ACC112 (cell line): ENCODE measurements around the gene RFXANK.
"Not testable (repeated sequence)": the region's sequence is repeated elsewhere in the genome, so short reads cannot be mapped to it uniquely, and the experiment has no call there.

Source experiments
- H2AFZ ChIP-seq: fragments of 200-600 bp; sonication (generic); one replicate; pipeline ENCODE4 v1.6.0; 2017; ENCODE audit warnings: antibody characterized with exemption, low read length; ENCODE audit not compliant: unreplicated experiment
- H3K27ac ChIP-seq: fragments of 200-600 bp; sonication (generic); 2 replicates; pipeline ENCODE4 v1.5.1; 2014; ENCODE audit warnings: low read depth, mild to moderate bottlenecking, antibody characterized with exemption, low read length, moderate library complexity
- H3K27me3 ChIP-seq: fragments of 200-600 bp; sonication (generic); 2 replicates; pipeline ENCODE4 v1.6.1; 2014; ENCODE audit warnings: mild to moderate bottlenecking, antibody characterized with exemption, low read length, moderate library complexity, mixed read lengths; ENCODE audit not compliant: insufficient read depth
- H3K36me3 ChIP-seq: fragments of 200-600 bp; sonication (generic); 2 replicates; pipeline ENCODE4 v1.6.1; 2016; ENCODE audit warnings: mild to moderate bottlenecking, antibody characterized with exemption, low read length, moderate library complexity, mixed read lengths; ENCODE audit not compliant: insufficient read depth
- H3K4me1 ChIP-seq: fragments of 200-600 bp; sonication (generic); one replicate; pipeline ENCODE4 v1.6.1; 2016; ENCODE audit warnings: low read length, mixed read lengths; ENCODE audit not compliant: insufficient read depth, unreplicated experiment, control insufficient read depth
- H3K4me3 ChIP-seq: fragments of 200-600 bp; sonication (generic); 2 replicates; pipeline ENCODE4 v1.5.1; 2014; ENCODE audit warnings: mild to moderate bottlenecking, low read depth, low read length
- H3K79me2 ChIP-seq: fragments of 200-600 bp; sonication (generic); one replicate; pipeline ENCODE4 v1.6.0; 2016; ENCODE audit warnings: low read length; ENCODE audit not compliant: control insufficient read depth, unreplicated experiment, insufficient read depth

RFXANK gene

GRCh38 chr19:19221000-19221399 lies 28.9 kb downstream of the RFXANK start:
- not testable (repeated sequence) for H3K4me3 ChIP-seq, H3K36me3 ChIP-seq, H3K27me3 ChIP-seq, H3K4me1 ChIP-seq, H2AFZ ChIP-seq, H3K79me2 ChIP-seq, H3K27ac ChIP-seq

- H3K79me2 ChIP-seq = no peaks in the 10 kb centered on the region
- H3K36me3 ChIP-seq = no peaks in the 10 kb centered on the region
- H3K27me3 ChIP-seq = peaks cover 8% of the 10 kb centered on the region
- H3K4me1 ChIP-seq = no peaks in the 10 kb centered on the region
- no peak overlapping the region for H2AFZ ChIP-seq
- H3K4me3 ChIP-seq = no peak overlapping the region
- no peak overlapping the region for H3K27ac ChIP-seq
Measured at GRCh38 chr19:19223060-19223459, 31.0 kb downstream of the RFXANK start.

GRCh38 chr19:19223636-19224035 lies 31.6 kb downstream of the RFXANK start:
- H3K27me3 ChIP-seq = peaks cover 8% of the 10 kb centered on the region
- H3K4me1 ChIP-seq = no peaks in the 10 kb centered on the region

GRCh38 chr19:19224150-19224851 lies 32.2 kb downstream of the RFXANK start:
- Histone ChIP-seq H3K27me3 (peaks cover 8% of the 10 kb centered on the region), H3K27ac (no peak overlapping the region), H3K4me1 (no peaks in the 10 kb centered on the region), H3K79me2 (no peaks in the 10 kb centered on the region), H3K36me3 (no peaks in the 10 kb centered on the region), H3K4me3 (peak overlapping the region; percentile 70), H2AFZ (peak overlapping the region; percentile 68)

More at GRCh38 chr19:19223636-19224035, 31.6 kb downstream of the RFXANK start:
- H2AFZ ChIP-seq = no peak overlapping the region
- H3K4me3 ChIP-seq = no peak overlapping the region
- H3K36me3 ChIP-seq = no peaks in the 10 kb centered on the region
- no peaks in the 10 kb centered on the region for H3K79me2 ChIP-seq
- no peak overlapping the region for H3K27ac ChIP-seq

- Histone ChIP-seq H3K4me3 (peak overlapping the region; percentile 70), H3K4me1 (no peaks in the 10 kb centered on the region), H3K27ac (no peak overlapping the region), H3K36me3 (no peaks in the 10 kb centered on the region), H2AFZ (peak overlapping the region; percentile 68), H3K27me3 (peaks cover 8% of the 10 kb centered on the region), H3K79me2 (no peaks in the 10 kb centered on the region)
Measured at GRCh38 chr19:19224852-19225494, 32.9 kb downstream of the RFXANK start.

- Histone ChIP-seq H3K27me3 (peaks cover 8% of the 10 kb centered on the region), H3K4me3 (no peak overlapping the region), H2AFZ (no peak overlapping the region), H3K27ac (no peak overlapping the region), H3K79me2 (no peaks in the 10 kb centered on the region), H3K4me1 (no peaks in the 10 kb centered on the region), H3K36me3 (no peaks in the 10 kb centered on the region)
Measured at GRCh38 chr19:19226204-19226603, 34.1 kb downstream of the RFXANK start.

GRCh38 chr19:19226663-19227062 lies 34.6 kb downstream of the RFXANK start:
- Histone ChIP-seq H3K4me3 (no peak overlapping the region), H3K27me3 (peaks cover 8% of the 10 kb centered on the region), H3K36me3 (no peaks in the 10 kb centered on the region), H2AFZ (no peak overlapping the region), H3K79me2 (no peaks in the 10 kb centered on the region), H3K4me1 (no peaks in the 10 kb centered on the region), H3K27ac (no peak overlapping the region)

- H3K79me2 ChIP-seq = no peaks in the 10 kb centered on the region
- H3K27ac ChIP-seq = no peak overlapping the region
- no peak overlapping the region for H3K4me3 ChIP-seq
- H2AFZ ChIP-seq = no peak overlapping the region
- H3K27me3 ChIP-seq = peaks cover 10% of the 10 kb centered on the region
- H3K4me1 ChIP-seq = no peaks in the 10 kb centered on the region
- H3K36me3 ChIP-seq = no peaks in the 10 kb centered on the region
Measured at GRCh38 chr19:19227217-19227616, 35.2 kb downstream of the RFXANK start.

- Histone ChIP-seq H3K79me2 (no peaks in the 10 kb centered on the region), H3K4me1 (no peaks in the 10 kb centered on the region), H3K4me3 (no peak overlapping the region), H3K36me3 (no peaks in the 10 kb centered on the region), H2AFZ (no peak overlapping the region), H3K27ac (no peak overlapping the region), H3K27me3 (peaks cover 11% of the 10 kb centered on the region)
Measured at GRCh38 chr19:19229701-19230100, 37.6 kb downstream of the RFXANK start.

- Histone ChIP-seq H3K79me2 (no peaks in the 10 kb centered on the region), H3K4me3 (no peak overlapping the region), H3K27me3 (peaks cover 6% of the 10 kb centered on the region), H2AFZ (no peak overlapping the region), H3K36me3 (no peaks in the 10 kb centered on the region), H3K4me1 (no peaks in the 10 kb centered on the region), H3K27ac (no peak overlapping the region)
Measured at GRCh38 chr19:19230999-19231398, 38.9 kb downstream of the RFXANK start.

- H3K79me2 ChIP-seq = no peaks in the 10 kb centered on the region
- no peak overlapping the region for H2AFZ ChIP-seq
- H3K27ac ChIP-seq = no peak overlapping the region
- H3K4me3 ChIP-seq = no peak overlapping the region
- no peaks in the 10 kb centered on the region for H3K4me1 ChIP-seq
- H3K27me3 ChIP-seq = peaks cover 6% of the 10 kb centered on the region
- no peaks in the 10 kb centered on the region for H3K36me3 ChIP-seq
Measured at GRCh38 chr19:19232261-19232721, 40.2 kb downstream of the RFXANK start.
